NCI-H2227 (cell line): ENCODE results near the gene NUAK2.
"Not testable (repeated sequence)": the region's sequence is repeated elsewhere in the genome, so short reads cannot be mapped to it uniquely, and the experiment has no call there.

Source experiments
- DNase-seq: peaks from one replicate; lab custom pipeline; 2025; ENCODE audit not compliant: unreplicated experiment; lab: John Stamatoyannopoulos, UW

Gene NUAK2

GRCh38 chr1:205298191-205298994 lies 23.2 kb downstream of the NUAK2 start:
- no peak for DNase-seq

- not testable (repeated sequence) for DNase-seq
Observed at GRCh38 chr1:205297546-205298177, 23.9 kb downstream of the NUAK2 start.

GRCh38 chr1:205296154-205296553 lies 25.4 kb downstream of the NUAK2 start:
- no peak for DNase-seq

GRCh38 chr1:205294934-205295333 lies 26.6 kb downstream of the NUAK2 start:
- no peak for DNase-seq

- no peak for DNase-seq
Observed at GRCh38 chr1:205294175-205294917, 27.2 kb downstream of the NUAK2 start.

- DNase-seq = no peak
Observed at GRCh38 chr1:205293350-205294074, 28.0 kb downstream of the NUAK2 start.

- no peak for DNase-seq
Observed at GRCh38 chr1:205291596-205291995, 29.9 kb downstream of the NUAK2 start.

- DNase-seq = no peak
Observed at GRCh38 chr1:205287767-205288559, 33.6 kb downstream of the NUAK2 start.

GRCh38 chr1:205287076-205287475 lies 34.5 kb downstream of the NUAK2 start:
- no peak for DNase-seq

GRCh38 chr1:205286335-205286950 lies 35.1 kb downstream of the NUAK2 start:
- no peak for DNase-seq

- DNase-seq = no peak
Observed at GRCh38 chr1:205285381-205286101, 36.0 kb downstream of the NUAK2 start.

- peak; percentile 70 for DNase-seq
Observed at GRCh38 chr1:205284420-205285144, 37.0 kb downstream of the NUAK2 start.

- no peak for DNase-seq
Observed at GRCh38 chr1:205283270-205284147, 38.0 kb downstream of the NUAK2 start.

- not testable (repeated sequence) for DNase-seq
Observed at GRCh38 chr1:205280666-205281395, 40.7 kb downstream of the NUAK2 start.

GRCh38 chr1:205279986-205280385 lies 41.6 kb downstream of the NUAK2 start:
- no peak for DNase-seq

GRCh38 chr1:205276689-205277065 lies 44.9 kb downstream of the NUAK2 start:
- no peak for DNase-seq
